Astrocyte of the cerebellum (primary cell): ENCODE measurements around the gene CCDC192.

Experiments
- DNase-seq: peaks from one replicate; pipeline ENCODE4 v3.0.0-alpha.2; 2011; ENCODE audit warnings: low read depth
- H3K4me3 ChIP-seq: 2 replicates; pipeline ENCODE4 v1.5.1; 2011; ENCODE audit warnings: mild to moderate bottlenecking, low read depth, low read length, moderate library complexity
- in situ Hi-C: cut with HindIII; loops from 2 replicates; pipeline ENCODE4 v1.10.0; 2017; ENCODE audit warnings: low sequenced_read_pairs
- TF ChIP-seq, protein P1 (sequence below): IDR thresholded peaks from 2 replicates; pipeline ENCODE4 v1.5.1; 2012; ENCODE audit warnings: low read length, low read depth, moderate library complexity, mild to moderate bottlenecking; ENCODE audit errors: missing control alignments

CCDC192 gene

DNA sequence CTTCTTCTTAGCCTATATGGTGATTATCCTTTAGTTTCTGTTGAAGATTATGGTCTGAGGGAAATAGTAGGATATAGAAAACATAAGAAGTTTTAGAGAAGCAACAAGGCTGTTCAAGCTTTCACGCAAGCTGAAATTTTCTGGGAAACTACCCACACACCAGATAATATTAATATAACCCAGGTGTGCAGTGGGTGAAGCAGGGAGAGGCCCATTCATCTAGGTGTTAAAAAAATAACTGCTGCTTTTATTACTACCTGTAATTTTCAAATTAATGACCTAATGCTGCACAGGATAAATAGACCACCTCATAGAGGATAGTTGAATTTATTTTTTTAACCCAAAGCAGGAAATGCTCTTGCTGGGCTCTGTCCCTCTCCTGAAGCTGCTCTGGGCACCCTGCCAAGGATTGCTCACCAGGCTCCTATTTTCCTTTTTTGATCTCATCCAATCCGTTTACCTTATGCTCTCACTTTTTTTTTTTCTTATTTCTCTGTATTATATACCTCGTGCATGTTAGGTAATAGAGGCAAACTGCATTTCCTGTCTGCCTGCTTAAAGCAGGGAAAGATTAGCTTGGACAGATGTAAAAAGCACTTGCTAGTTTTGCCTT, 256.1 kb downstream of the CCDC192 start:
- in situ Hi-C loops = no loop called here
- H3K4me3 ChIP-seq = no peak overlapping the region
- TF ChIP-seq, protein P1, sequence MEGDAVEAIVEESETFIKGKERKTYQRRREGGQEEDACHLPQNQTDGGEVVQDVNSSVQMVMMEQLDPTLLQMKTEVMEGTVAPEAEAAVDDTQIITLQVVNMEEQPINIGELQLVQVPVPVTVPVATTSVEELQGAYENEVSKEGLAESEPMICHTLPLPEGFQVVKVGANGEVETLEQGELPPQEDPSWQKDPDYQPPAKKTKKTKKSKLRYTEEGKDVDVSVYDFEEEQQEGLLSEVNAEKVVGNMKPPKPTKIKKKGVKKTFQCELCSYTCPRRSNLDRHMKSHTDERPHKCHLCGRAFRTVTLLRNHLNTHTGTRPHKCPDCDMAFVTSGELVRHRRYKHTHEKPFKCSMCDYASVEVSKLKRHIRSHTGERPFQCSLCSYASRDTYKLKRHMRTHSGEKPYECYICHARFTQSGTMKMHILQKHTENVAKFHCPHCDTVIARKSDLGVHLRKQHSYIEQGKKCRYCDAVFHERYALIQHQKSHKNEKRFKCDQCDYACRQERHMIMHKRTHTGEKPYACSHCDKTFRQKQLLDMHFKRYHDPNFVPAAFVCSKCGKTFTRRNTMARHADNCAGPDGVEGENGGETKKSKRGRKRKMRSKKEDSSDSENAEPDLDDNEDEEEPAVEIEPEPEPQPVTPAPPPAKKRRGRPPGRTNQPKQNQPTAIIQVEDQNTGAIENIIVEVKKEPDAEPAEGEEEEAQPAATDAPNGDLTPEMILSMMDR = no peak
- DNase-seq = peak; percentile 83

DNA sequence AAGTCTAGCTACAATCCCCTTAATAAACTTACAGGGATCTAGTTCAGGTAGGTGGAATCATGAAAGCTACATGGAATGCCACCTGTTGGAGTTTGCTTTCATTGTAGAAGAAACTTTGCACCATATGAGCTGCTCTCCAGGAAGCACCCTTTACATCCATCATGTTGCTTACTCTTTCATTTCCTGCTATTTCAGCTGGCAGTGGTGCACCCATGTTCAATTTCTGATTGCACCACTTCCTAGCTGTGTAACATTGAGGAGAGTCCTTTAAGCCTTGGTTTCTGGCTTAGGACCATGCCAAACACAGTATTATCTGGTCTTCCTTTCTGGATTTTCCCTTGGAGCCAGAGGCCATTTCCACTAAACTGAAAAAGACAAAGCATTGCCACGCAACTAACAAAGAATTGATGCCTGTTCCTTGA, 257.1 kb downstream of the CCDC192 start:
- in situ Hi-C loops = no loop called here
- no peak overlapping the region for H3K4me3 ChIP-seq
- DNase-seq = no peak
- TF ChIP-seq, protein P1 = no peak

DNA sequence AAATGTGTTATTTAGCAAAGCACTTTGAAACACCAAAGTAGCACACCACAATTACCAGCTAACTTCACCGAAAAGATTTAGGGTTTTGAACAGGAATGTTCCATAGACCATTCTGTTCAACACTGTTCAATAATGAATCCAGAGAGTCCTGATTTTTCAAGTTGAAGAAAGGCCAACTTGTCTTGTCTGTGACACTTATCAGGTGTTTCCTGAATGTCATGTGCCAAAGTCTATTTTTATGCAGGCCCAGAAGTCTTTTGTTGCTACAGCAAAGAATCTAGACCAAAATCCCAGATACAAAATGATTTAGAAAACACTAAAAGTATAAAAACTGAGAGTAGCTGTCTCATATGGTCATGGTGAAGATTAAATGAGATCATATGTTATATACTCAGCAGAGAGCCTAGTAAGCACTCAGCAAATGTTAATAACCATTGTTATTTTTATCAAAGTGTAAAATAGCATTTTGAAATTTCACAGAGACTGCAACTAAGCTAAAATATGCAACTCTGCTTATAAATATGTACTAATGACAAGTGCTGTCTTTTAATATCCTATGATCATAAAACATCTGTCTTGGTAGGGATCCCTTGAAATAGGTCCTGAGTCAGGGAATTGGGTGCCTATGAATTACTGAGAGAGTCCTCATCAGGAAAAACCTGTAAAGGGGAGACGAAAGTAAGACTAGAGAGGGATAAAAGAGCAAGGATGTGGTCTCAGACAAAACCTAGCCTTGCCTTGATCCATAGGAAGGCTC, 258.0 kb downstream of the CCDC192 start:
- TF ChIP-seq, protein P1 = no peak
- in situ Hi-C loops = no loop called here
- H3K4me3 ChIP-seq = no peak overlapping the region
- no peak for DNase-seq

DNA sequence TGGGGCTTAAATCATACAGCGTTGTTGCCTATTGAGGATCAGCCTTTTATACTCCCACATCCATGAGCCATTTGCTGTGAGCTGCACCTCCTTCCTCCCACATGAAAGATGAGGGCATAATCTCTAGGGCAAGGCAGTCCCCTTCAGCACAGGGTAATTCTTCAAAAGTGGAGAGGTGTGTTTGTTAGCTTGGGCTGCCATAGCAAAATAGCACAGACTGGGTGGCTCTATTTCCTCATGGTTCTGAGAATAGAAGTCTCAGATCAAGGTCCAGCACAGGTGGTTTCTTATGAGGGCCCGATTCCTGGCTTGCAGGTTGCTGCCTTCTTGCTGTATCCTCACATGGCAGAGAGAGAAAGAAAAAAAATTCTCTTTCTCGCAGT, 258.6 kb downstream of the CCDC192 start:
- in situ Hi-C loops = no loop called here
- TF ChIP-seq, protein P1 = no peak
- DNase-seq = no peak
- H3K4me3 ChIP-seq = no peak overlapping the region

DNA sequence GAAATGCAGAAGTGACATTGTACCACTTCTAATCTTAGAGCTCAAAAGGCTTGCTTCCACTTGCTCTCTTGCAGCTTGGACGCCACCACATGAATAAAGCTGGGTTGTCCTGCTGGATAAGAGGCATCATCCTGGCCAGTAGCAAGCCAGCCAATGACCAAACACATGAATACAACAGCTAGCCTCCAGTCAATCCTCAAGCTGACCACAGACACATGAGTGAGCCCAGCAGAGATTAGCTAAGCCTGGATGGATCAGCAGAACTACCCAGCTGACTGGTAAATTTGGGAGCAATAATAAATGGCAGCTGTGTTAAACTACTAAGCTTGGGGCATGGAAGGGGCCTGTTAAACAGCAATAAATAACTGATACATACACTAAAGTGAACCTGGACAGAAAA, 259.3 kb downstream of the CCDC192 start:
- no peak for DNase-seq
- in situ Hi-C loops = no loop called here
- TF ChIP-seq, protein P1 = no peak
- no peak overlapping the region for H3K4me3 ChIP-seq

DNA sequence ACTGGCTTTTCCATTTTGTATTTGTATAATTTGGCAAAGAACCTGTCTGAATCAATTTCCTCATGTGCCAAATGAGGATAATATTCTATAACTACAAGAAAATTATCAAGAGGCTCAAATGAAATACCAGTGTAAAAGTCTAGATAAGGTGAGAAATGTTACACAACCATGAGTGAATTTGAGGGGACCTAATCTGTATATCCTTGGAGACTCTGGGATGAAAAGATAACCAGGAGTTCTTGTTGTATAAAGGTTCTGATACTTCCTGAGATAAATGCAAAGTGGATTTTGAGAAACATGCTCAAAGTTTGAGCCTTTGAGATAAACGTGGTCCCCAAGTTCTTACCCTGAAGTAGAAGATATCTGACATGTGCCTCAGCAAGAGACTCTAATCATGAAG, 260.0 kb downstream of the CCDC192 start:
- DNase-seq = no peak
- in situ Hi-C loops = no loop called here
- no peak overlapping the region for H3K4me3 ChIP-seq
- TF ChIP-seq, protein P1 = no peak
